ENCODE results near the gene FAAH.
A peak's percentile ranks its signal among the peaks of the same experiment; 100 is the strongest.
"Not testable (repeated sequence)": the region's sequence is repeated elsewhere in the genome, so short reads cannot be mapped to it uniquely, and the experiment has no call there.

FAAH gene

GRCh38 chr1:46394108-46394871 lies at the start of gene FAAH:
Gene FAAH, plus strand, starts transcription at chr1:46394317. Its CDS starts 32 bp downstream, at chr1:46394349.
- no peak for DNase-seq
- in situ Hi-C loops (cut with HindIII; ENCODE audit: low pct_ligation_motif_present, low pct_unique_long_range_greater_than_20kb, low sequenced_read_pairs) = no loop called here

- DNase-seq = no peak
- in situ Hi-C loops (cut with HindIII; ENCODE audit: low pct_ligation_motif_present, low pct_unique_long_range_greater_than_20kb, low sequenced_read_pairs) = no loop called here
Observed at GRCh38 chr1:46344481-46344880, 49.6 kb upstream of the FAAH start.

- in situ Hi-C loops (cut with HindIII; ENCODE audit: low pct_ligation_motif_present, low pct_unique_long_range_greater_than_20kb, low sequenced_read_pairs) = no loop called here
Observed at GRCh38 chr1:46345281-46345680, 48.8 kb upstream of the FAAH start.

GRCh38 chr1:46352363-46352762 lies 41.8 kb upstream of the FAAH start:
- in situ Hi-C loops (cut with HindIII; ENCODE audit: low pct_ligation_motif_present, low pct_unique_long_range_greater_than_20kb, low sequenced_read_pairs) = no loop called here
- DNase-seq = no peak

More at GRCh38 chr1:46345281-46345680, 48.8 kb upstream of the FAAH start:
- DNase-seq = no peak

- in situ Hi-C loops (cut with HindIII; ENCODE audit: low pct_ligation_motif_present, low pct_unique_long_range_greater_than_20kb, low sequenced_read_pairs); DNase-seq: not testable (repeated sequence)
Observed at GRCh38 chr1:46355920-46356319, 38.2 kb upstream of the FAAH start.

- in situ Hi-C loops (cut with HindIII; ENCODE audit: low pct_ligation_motif_present, low pct_unique_long_range_greater_than_20kb, low sequenced_read_pairs) = no loop called here
- DNase-seq = no peak
Observed at GRCh38 chr1:46362158-46362557, 32.0 kb upstream of the FAAH start.

GRCh38 chr1:46363121-46363520 lies 31.0 kb upstream of the FAAH start:
- no peak for DNase-seq
- in situ Hi-C loops (cut with HindIII; ENCODE audit: low pct_ligation_motif_present, low pct_unique_long_range_greater_than_20kb, low sequenced_read_pairs) = no loop called here

GRCh38 chr1:46364612-46365011 lies 29.5 kb upstream of the FAAH start:
- in situ Hi-C loops (cut with HindIII; ENCODE audit: low pct_ligation_motif_present, low pct_unique_long_range_greater_than_20kb, low sequenced_read_pairs) = no loop called here

GRCh38 chr1:46365796-46366195 lies 28.3 kb upstream of the FAAH start:
- in situ Hi-C loops (cut with HindIII; ENCODE audit: low pct_ligation_motif_present, low pct_unique_long_range_greater_than_20kb, low sequenced_read_pairs); DNase-seq: not testable (repeated sequence)

More at GRCh38 chr1:46364612-46365011, 29.5 kb upstream of the FAAH start:
- no peak for DNase-seq

- in situ Hi-C loops (cut with HindIII; ENCODE audit: low pct_ligation_motif_present, low pct_unique_long_range_greater_than_20kb, low sequenced_read_pairs) = no loop called here
- DNase-seq = no peak
Observed at GRCh38 chr1:46367072-46367471, 27.0 kb upstream of the FAAH start.

GRCh38 chr1:46367701-46368100 lies 26.4 kb upstream of the FAAH start:
- in situ Hi-C loops (cut with HindIII; ENCODE audit: low pct_ligation_motif_present, low pct_unique_long_range_greater_than_20kb, low sequenced_read_pairs); DNase-seq: not testable (repeated sequence)

GRCh38 chr1:46368791-46369190 lies 25.3 kb upstream of the FAAH start:
- peak; percentile 13 for DNase-seq
- in situ Hi-C loops (cut with HindIII; ENCODE audit: low pct_ligation_motif_present, low pct_unique_long_range_greater_than_20kb, low sequenced_read_pairs) = no loop called here

GRCh38 chr1:46369542-46370213 lies 24.4 kb upstream of the FAAH start:
- in situ Hi-C loops (cut with HindIII; ENCODE audit: low pct_ligation_motif_present, low pct_unique_long_range_greater_than_20kb, low sequenced_read_pairs) = no loop called here
- no peak for DNase-seq

- no peak for DNase-seq
- in situ Hi-C loops (cut with HindIII; ENCODE audit: low pct_ligation_motif_present, low pct_unique_long_range_greater_than_20kb, low sequenced_read_pairs) = no loop called here
Observed at GRCh38 chr1:46370214-46370633, 23.9 kb upstream of the FAAH start.

- no peak for DNase-seq
- in situ Hi-C loops (cut with HindIII; ENCODE audit: low pct_ligation_motif_present, low pct_unique_long_range_greater_than_20kb, low sequenced_read_pairs) = no loop called here
Observed at GRCh38 chr1:46372431-46372830, 21.7 kb upstream of the FAAH start.

GRCh38 chr1:46379996-46380395 lies 14.1 kb upstream of the FAAH start:
- DNase-seq = no peak
- in situ Hi-C loops (cut with HindIII; ENCODE audit: low pct_ligation_motif_present, low pct_unique_long_range_greater_than_20kb, low sequenced_read_pairs) = no loop called here

- in situ Hi-C loops (cut with HindIII; ENCODE audit: low pct_ligation_motif_present, low pct_unique_long_range_greater_than_20kb, low sequenced_read_pairs) = no loop called here
- no peak for DNase-seq
Observed at GRCh38 chr1:46380508-46380907, 13.6 kb upstream of the FAAH start.

- in situ Hi-C loops (cut with HindIII; ENCODE audit: low pct_ligation_motif_present, low pct_unique_long_range_greater_than_20kb, low sequenced_read_pairs) = no loop called here
- no peak for DNase-seq
Observed at GRCh38 chr1:46393510-46393909, 607 bp upstream of the FAAH start.

- no peak for DNase-seq
- in situ Hi-C loops (cut with HindIII; ENCODE audit: low pct_ligation_motif_present, low pct_unique_long_range_greater_than_20kb, low sequenced_read_pairs) = no loop called here
Observed at GRCh38 chr1:46394872-46395465, 852 bp downstream of the FAAH start.

Data from ACHN (cell line).